Activated T-cell treated with anti-CD3 and anti-CD28 coated beads, Interleukin-2, amount 50 U/mL, for 4 hours (primary cell): ENCODE results near the gene MACIR. TPM values are rescaled to one million over a fixed set of nuclear protein-coding genes. Genes with fewer than 3 reads are reported as not detected.

Experiments used
- ATAC-seq, 2 donors: fragments of 200-7000 bp; cut with Tn5 transposase; one replicate each; pipeline ENCODE4 v1.10.0; 2021
- DNase-seq: peaks from one replicate; pipeline ENCODE4 v3.0.0-alpha.2; 2020
- H3K27me3 Mint-ChIP-seq: one replicate; pipeline ENCODE4 v1.8.0; 2021; ENCODE audit warnings: low read depth, mixed read lengths
- H3K36me3 Mint-ChIP-seq: one replicate; pipeline ENCODE4 v1.8.0; 2022; ENCODE audit warnings: mixed read lengths; ENCODE audit not compliant: insufficient read depth
- H3K4me1 Mint-ChIP-seq: one replicate; pipeline ENCODE4 v1.8.0; 2021; ENCODE audit warnings: low read depth, mixed read lengths
- H3K4me3 Mint-ChIP-seq: one replicate; pipeline ENCODE4 v1.8.0; 2021; ENCODE audit warnings: mild to moderate bottlenecking, moderate library complexity, mixed read lengths
- H3K9me3 Mint-ChIP-seq: one replicate; pipeline ENCODE4 v1.8.0; 2021; ENCODE audit warnings: mixed read lengths
- total RNA-seq, 3 donors: library from RNA; stranded (reverse); gene quantifications; one replicate each; pipeline ENCODE4 v1.2.1, GENCODE V29; 2021

Gene MACIR
- total RNA-seq, 3 donors from 2014 or later: 8.2 to 10.4 (median 9.3) TPM

- no peaks in the 10 kb centered on the region for H3K4me1 Mint-ChIP-seq
- ATAC-seq: no peak
- H3K4me3 Mint-ChIP-seq: no peak overlapping the region
- DNase-seq: no peak
- H3K36me3 Mint-ChIP-seq: no peaks in the 10 kb centered on the region
- H3K27me3 Mint-ChIP-seq: no peaks in the 10 kb centered on the region
- H3K9me3 Mint-ChIP-seq: no peaks in the 10 kb centered on the region
These were observed 32.3 kb downstream of the MACIR start for GRCh38 chr5:103290846-103291245.

- Mint-ChIP-seq H3K27me3 (no peaks in the 10 kb centered on the region), H3K9me3 (no peaks in the 10 kb centered on the region), H3K4me3 (no peak overlapping the region), H3K36me3 (no peaks in the 10 kb centered on the region), H3K4me1 (no peaks in the 10 kb centered on the region)
- ATAC-seq (no peak), DNase-seq (no peak)
These were observed 33.0 kb downstream of the MACIR start for GRCh38 chr5:103291606-103292005.

GRCh38 chr5:103293099-103293498 lies 34.5 kb downstream of the MACIR start:
- Mint-ChIP-seq H3K4me3 (no peak overlapping the region), H3K9me3 (no peaks in the 10 kb centered on the region), H3K27me3 (no peaks in the 10 kb centered on the region), H3K4me1 (no peaks in the 10 kb centered on the region), H3K36me3 (no peaks in the 10 kb centered on the region)
- ATAC-seq: no peak
- no peak for DNase-seq

- DNase-seq (no peak), ATAC-seq (no peak)
- H3K36me3 Mint-ChIP-seq: no peaks in the 10 kb centered on the region
- no peaks in the 10 kb centered on the region for H3K4me1 Mint-ChIP-seq
- H3K27me3 Mint-ChIP-seq: no peaks in the 10 kb centered on the region
- no peaks in the 10 kb centered on the region for H3K9me3 Mint-ChIP-seq
- H3K4me3 Mint-ChIP-seq: no peak overlapping the region
These were observed 35.2 kb downstream of the MACIR start for GRCh38 chr5:103293719-103294118.

- H3K4me3 Mint-ChIP-seq: no peak overlapping the region
- no peaks in the 10 kb centered on the region for H3K9me3 Mint-ChIP-seq
- no peaks in the 10 kb centered on the region for H3K4me1 Mint-ChIP-seq
- H3K27me3 Mint-ChIP-seq: peaks cover 3% of the 10 kb centered on the region
- no peaks in the 10 kb centered on the region for H3K36me3 Mint-ChIP-seq
- no peak for DNase-seq
- ATAC-seq: no peak
These were observed 36.3 kb downstream of the MACIR start for GRCh38 chr5:103294906-103295305.

GRCh38 chr5:103295424-103295823 lies 36.9 kb downstream of the MACIR start:
- no peaks in the 10 kb centered on the region for H3K36me3 Mint-ChIP-seq
- ATAC-seq (no peak), DNase-seq (no peak)
- no peaks in the 10 kb centered on the region for H3K9me3 Mint-ChIP-seq
- no peak overlapping the region for H3K4me3 Mint-ChIP-seq
- H3K27me3 Mint-ChIP-seq: peaks cover 7% of the 10 kb centered on the region
- H3K4me1 Mint-ChIP-seq: no peaks in the 10 kb centered on the region

- DNase-seq: no peak
- Mint-ChIP-seq H3K9me3 (no peaks in the 10 kb centered on the region), H3K36me3 (no peaks in the 10 kb centered on the region), H3K4me3 (no peak overlapping the region), H3K27me3 (peaks cover 7% of the 10 kb centered on the region), H3K4me1 (no peaks in the 10 kb centered on the region)
- no peak for ATAC-seq
These were observed 37.3 kb downstream of the MACIR start for GRCh38 chr5:103295871-103296270.

GRCh38 chr5:103298117-103298516 lies 39.6 kb downstream of the MACIR start:
- DNase-seq: no peak
- Mint-ChIP-seq H3K4me1 (no peaks in the 10 kb centered on the region), H3K9me3 (no peaks in the 10 kb centered on the region), H3K36me3 (no peaks in the 10 kb centered on the region), H3K27me3 (peaks cover 7% of the 10 kb centered on the region), H3K4me3 (no peak overlapping the region)
- ATAC-seq: no peak

- H3K36me3 Mint-ChIP-seq: no peaks in the 10 kb centered on the region
- no peak for ATAC-seq
- no peaks in the 10 kb centered on the region for H3K9me3 Mint-ChIP-seq
- H3K4me3 Mint-ChIP-seq: no peak overlapping the region
- H3K4me1 Mint-ChIP-seq: no peaks in the 10 kb centered on the region
- no peak for DNase-seq
- peaks cover 7% of the 10 kb centered on the region for H3K27me3 Mint-ChIP-seq
These were observed 40.1 kb downstream of the MACIR start for GRCh38 chr5:103298607-103299188.

- Mint-ChIP-seq H3K4me3 (no peak overlapping the region), H3K27me3 (peaks cover 9% of the 10 kb centered on the region), H3K36me3 (no peaks in the 10 kb centered on the region), H3K9me3 (peaks cover 4% of the 10 kb centered on the region), H3K4me1 (no peaks in the 10 kb centered on the region)
- DNase-seq (no peak), ATAC-seq (no peak)
These were observed 47.2 kb downstream of the MACIR start for GRCh38 chr5:103305809-103306208.

- H3K9me3 Mint-ChIP-seq: peaks cover 4% of the 10 kb centered on the region
- H3K4me1 Mint-ChIP-seq: no peaks in the 10 kb centered on the region
- DNase-seq: no peak
- H3K4me3 Mint-ChIP-seq: no peak overlapping the region
- H3K36me3 Mint-ChIP-seq: no peaks in the 10 kb centered on the region
- peaks cover 19% of the 10 kb centered on the region for H3K27me3 Mint-ChIP-seq
- no peak for ATAC-seq
These were observed 48.9 kb downstream of the MACIR start for GRCh38 chr5:103307470-103307869.

GRCh38 chr5:103308774-103309173 lies 50.2 kb downstream of the MACIR start:
- no peak for DNase-seq
- Mint-ChIP-seq H3K27me3 (peaks cover 19% of the 10 kb centered on the region), H3K4me1 (no peaks in the 10 kb centered on the region), H3K9me3 (peaks cover 4% of the 10 kb centered on the region), H3K36me3 (no peaks in the 10 kb centered on the region), H3K4me3 (no peak overlapping the region)
- ATAC-seq: no peak

GRCh38 chr5:103313056-103313455 lies 54.5 kb downstream of the MACIR start:
- Mint-ChIP-seq H3K36me3 (no peaks in the 10 kb centered on the region), H3K4me1 (no peaks in the 10 kb centered on the region), H3K4me3 (no peak overlapping the region), H3K9me3 (no peaks in the 10 kb centered on the region), H3K27me3 (peaks cover 20% of the 10 kb centered on the region)
- ATAC-seq: no peak
- no peak for DNase-seq

GRCh38 chr5:103315455-103315854 lies 56.9 kb downstream of the MACIR start:
- ATAC-seq: no peak

GRCh38 chr5:103327451-103327850 lies 68.9 kb downstream of the MACIR start:
- H3K4me3 Mint-ChIP-seq: no peak overlapping the region
- H3K27me3 Mint-ChIP-seq: peaks cover 9% of the 10 kb centered on the region
- no peak for DNase-seq
- no peak for ATAC-seq
- H3K36me3 Mint-ChIP-seq: no peaks in the 10 kb centered on the region
- no peaks in the 10 kb centered on the region for H3K9me3 Mint-ChIP-seq
- H3K4me1 Mint-ChIP-seq: no peaks in the 10 kb centered on the region

More at GRCh38 chr5:103315455-103315854, 56.9 kb downstream of the MACIR start:
- Mint-ChIP-seq H3K4me3 (no peak overlapping the region), H3K36me3 (no peaks in the 10 kb centered on the region), H3K27me3 (peaks cover 18% of the 10 kb centered on the region), H3K9me3 (no peaks in the 10 kb centered on the region), H3K4me1 (no peaks in the 10 kb centered on the region)
- DNase-seq: no peak

- Mint-ChIP-seq H3K27me3 (peaks cover 9% of the 10 kb centered on the region), H3K4me1 (no peaks in the 10 kb centered on the region), H3K36me3 (no peaks in the 10 kb centered on the region), H3K4me3 (no peak overlapping the region), H3K9me3 (no peaks in the 10 kb centered on the region)
- ATAC-seq (no peak), DNase-seq (no peak)
These were observed 69.3 kb downstream of the MACIR start for GRCh38 chr5:103327893-103328292.
